Stomach (tissue), 9 donors: Measurements from ENCODE around the gene SIN3B. TPM values are rescaled to one million over a fixed set of nuclear protein-coding genes. Genes with fewer than 3 reads are reported as not detected.

ENCODE experiments used
- DNase-seq, 2 donors: peaks; one replicate each; pipeline versions ENCODE4 v3.0.0 to v3.0.0-alpha.2; 2013 to 2019
- H3K27ac ChIP-seq, 5 donors: fragments of 200-600 bp in 4 of 5; sonication (generic) in 4 of 5; one replicate each; pipeline ENCODE4 v1.5.1; 2013 to 2019; ENCODE audit warnings: mild to moderate bottlenecking in 1 of 5, moderate library complexity in 1 of 5
- H3K27me3 ChIP-seq, 3 donors: fragments of 200-600 bp; sonication (generic); one replicate each; pipeline ENCODE4 v1.5.1; 2017 to 2019; ENCODE audit warnings: mixed run types in 1 of 3
- H3K36me3 ChIP-seq, 4 donors: fragments of 200-600 bp; sonication (generic); 1 replicate in 3 of 4; 2 replicates in 1 of 4; pipeline ENCODE4 v1.5.1; 2016 to 2019
- H3K4me1 ChIP-seq, 4 donors: fragments of 200-600 bp; sonication (generic); one replicate each; pipeline ENCODE4 v1.5.1; 2016 to 2019
- H3K4me3 ChIP-seq, 4 donors: fragments of 200-600 bp; sonication (generic) in 3 of 4; one replicate each; pipeline ENCODE4 v1.5.1; 2016 to 2019; ENCODE audit warnings: mild to moderate bottlenecking in 1 of 4
- H3K9me3 ChIP-seq, 4 donors: fragments of 200-600 bp; sonication (generic); one replicate each; pipeline ENCODE4 v1.5.1; 2016 to 2019
- EP300 ChIP-seq: sonication (generic); formaldehyde crosslinking; IDR thresholded peaks from one replicate; pipeline ENCODE4 v1.6.1; 2017; ENCODE audit warnings: antibody characterized with exemption
- POLR2A ChIP-seq, 4 donors: fragments of 450-650 bp; IDR thresholded peaks; one replicate each; pipeline ENCODE4 v1.6.1; 2016; ENCODE audit warnings: antibody characterized with exemption in 4 of 4, control low read depth in 2 of 4, mild to moderate bottlenecking in 1 of 4, moderate library complexity in 1 of 4
- POLR2AphosphoS5 ChIP-seq, 3 donors: sonication (generic); formaldehyde crosslinking; IDR thresholded peaks; one replicate each; pipeline ENCODE4 v1.6.1; 2016; ENCODE audit warnings: antibody characterized with exemption in 3 of 3
- WGBS, 5 donors: extraction: QIAGEN DNeasy Blood & Tissue Kit in 3 of 5; methylation state at CpG; one replicate each; pipeline versions ENCODE4 v1.1.5 to v1.1.7; 2013 to 2018; 5-methylcytosine and 5-hydroxymethylcytosine counted together
- intact Hi-C: fragments of 100-400 bp; cut with DNase I; formaldehyde crosslinking; loops from one replicate; pipeline ENCODE4 v1.15.1; 2023; ENCODE audit warnings: low total_unique reads
- polyA plus RNA-seq, 3 donors: library from polyadenylated mRNA; stranded (reverse); fragments of 200-250 nt; gene quantifications; one replicate each; pipeline ENCODE4 v1.2.3, GENCODE V29; 2013
- small RNA-seq, 4 donors: library from RNA; depleted of rRNA; stranded (forward); fragments of <200 nt; gene quantifications; one replicate each; pipeline ENCODE3, GENCODE V24; 2016
- total RNA-seq, 5 donors: library from RNA; depleted of rRNA; stranded (reverse); fragments of >200 nt; gene quantifications; one replicate each; pipeline versions ENCODE4 v1.1.0 to v1.2.3, GENCODE V29; 2014 to 2016
- TF ChIP-seq, protein P1 (sequence below), 7 experiments: fragments of 450-650 bp in 4 of 7; fragments of 200-600 bp in 3 of 7; sonication (generic) in 3 of 7; IDR thresholded peaks; one replicate each; pipeline ENCODE4 v1.5.1; 2016 to 2019; ENCODE audit warnings: antibody characterized with exemption in 7 of 7, control low read depth in 2 of 7, mild to moderate bottlenecking in 1 of 7
- donor health status: healthy with polysubstance abuse.
- donor health status: Bipolar disorder and iron deficiency.
- donor health status: healthy.

Gene SIN3B
- total and polyA plus RNA-seq, 8 donors = 9.2 to 566 (median 62.4) TPM

- H3K36me3 ChIP-seq = no peaks in the 10 kb centered on the region
- H3K4me3 ChIP-seq = no peak overlapping the region
- DNase-seq = no peak
- peaks cover 4 to 25% (median 22%) of the 10 kb centered on the region in 4 donors for H3K9me3 ChIP-seq
- WGBS, 5 donors = 84 to 95% (median 93%) methylated on average over 13 of the region's 13 CpGs
- no peaks in the 10 kb centered on the region for H3K4me1 ChIP-seq
- no peak overlapping the region for H3K27ac ChIP-seq
- TF ChIP-seq EP300 (no peak), POLR2AphosphoS5 (IDR thresholded peaks at IDR 0.05) (no peak), POLR2A (IDR thresholded peaks at IDR 0.05) (no peak)
- TF ChIP-seq, protein P1, sequence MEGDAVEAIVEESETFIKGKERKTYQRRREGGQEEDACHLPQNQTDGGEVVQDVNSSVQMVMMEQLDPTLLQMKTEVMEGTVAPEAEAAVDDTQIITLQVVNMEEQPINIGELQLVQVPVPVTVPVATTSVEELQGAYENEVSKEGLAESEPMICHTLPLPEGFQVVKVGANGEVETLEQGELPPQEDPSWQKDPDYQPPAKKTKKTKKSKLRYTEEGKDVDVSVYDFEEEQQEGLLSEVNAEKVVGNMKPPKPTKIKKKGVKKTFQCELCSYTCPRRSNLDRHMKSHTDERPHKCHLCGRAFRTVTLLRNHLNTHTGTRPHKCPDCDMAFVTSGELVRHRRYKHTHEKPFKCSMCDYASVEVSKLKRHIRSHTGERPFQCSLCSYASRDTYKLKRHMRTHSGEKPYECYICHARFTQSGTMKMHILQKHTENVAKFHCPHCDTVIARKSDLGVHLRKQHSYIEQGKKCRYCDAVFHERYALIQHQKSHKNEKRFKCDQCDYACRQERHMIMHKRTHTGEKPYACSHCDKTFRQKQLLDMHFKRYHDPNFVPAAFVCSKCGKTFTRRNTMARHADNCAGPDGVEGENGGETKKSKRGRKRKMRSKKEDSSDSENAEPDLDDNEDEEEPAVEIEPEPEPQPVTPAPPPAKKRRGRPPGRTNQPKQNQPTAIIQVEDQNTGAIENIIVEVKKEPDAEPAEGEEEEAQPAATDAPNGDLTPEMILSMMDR (IDR thresholded peaks at IDR 0.05) = no peak
- H3K27me3 ChIP-seq = peaks cover 0 to under 1% (median 0%) of the 10 kb centered on the region in 3 donors
- intact Hi-C loops = no loop called here
These were observed 93.8 kb downstream of the SIN3B start for GRCh38 chr19:16922949-16923348.

GRCh38 chr19:16927883-16928282, 98.7 kb downstream of the SIN3B start:
- WGBS, 5 donors = 91 to 96% (median 94%) methylated on average over 10 to 13 of the region's 13 CpGs
- Histone ChIP-seq H3K27me3 (peaks cover 0 to 11% (median 0%) of the 10 kb centered on the region in 3 donors), H3K27ac (no peak overlapping the region), H3K9me3 (peaks cover 4 to 14% (median 11%) of the 10 kb centered on the region in 4 donors), H3K4me3 (no peak overlapping the region), H3K4me1 (no peaks in the 10 kb centered on the region), H3K36me3 (no peaks in the 10 kb centered on the region)
- no peak for DNase-seq
- TF ChIP-seq, protein P1 (IDR thresholded peaks at IDR 0.05) = no peak
- TF ChIP-seq EP300 (no peak), POLR2AphosphoS5 (IDR thresholded peaks at IDR 0.05) (no peak), POLR2A (IDR thresholded peaks at IDR 0.05) (no peak)
- intact Hi-C loops = no loop called here

DNA sequence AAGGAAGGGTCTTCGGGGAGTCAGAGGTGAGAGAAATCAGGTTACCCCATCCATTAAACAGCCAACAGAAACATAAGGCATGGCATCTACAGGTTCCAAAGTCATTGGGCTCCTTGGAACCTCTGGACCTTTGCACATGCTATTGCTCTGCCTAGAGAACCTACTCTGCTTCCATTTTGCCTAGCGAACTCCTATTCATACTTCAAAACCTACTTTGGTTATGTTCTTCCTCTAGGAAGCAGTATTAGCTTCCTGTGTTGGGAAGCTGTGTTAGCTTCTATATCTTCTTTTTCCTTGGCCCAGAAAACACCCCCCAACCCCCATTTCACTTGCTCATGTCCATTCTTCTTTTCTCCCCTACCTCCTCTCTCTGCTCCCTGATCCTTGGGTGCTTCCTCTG, 99.2 kb downstream of the SIN3B start:
- H3K4me3 ChIP-seq = no peak overlapping the region
- no peaks in the 10 kb centered on the region for H3K4me1 ChIP-seq
- TF ChIP-seq POLR2A (IDR thresholded peaks at IDR 0.05) = no peak
- TF ChIP-seq EP300 = no peak
- TF ChIP-seq, protein P1 (IDR thresholded peaks at IDR 0.05) = no peak
- TF ChIP-seq POLR2AphosphoS5 (IDR thresholded peaks at IDR 0.05) = no peak
- DNase-seq = no peak
- no peaks in the 10 kb centered on the region for H3K36me3 ChIP-seq
- intact Hi-C loops = no loop called here
- peaks cover 4 to 17% (median 12%) of the 10 kb centered on the region in 4 donors for H3K9me3 ChIP-seq
- WGBS, 5 donors = 94 to 100% (median 98%) methylated on average over 2 of the region's 2 CpGs
- H3K27me3 ChIP-seq = peaks cover 0 to 11% (median 0%) of the 10 kb centered on the region in 3 donors
- no peak overlapping the region for H3K27ac ChIP-seq

DNA sequence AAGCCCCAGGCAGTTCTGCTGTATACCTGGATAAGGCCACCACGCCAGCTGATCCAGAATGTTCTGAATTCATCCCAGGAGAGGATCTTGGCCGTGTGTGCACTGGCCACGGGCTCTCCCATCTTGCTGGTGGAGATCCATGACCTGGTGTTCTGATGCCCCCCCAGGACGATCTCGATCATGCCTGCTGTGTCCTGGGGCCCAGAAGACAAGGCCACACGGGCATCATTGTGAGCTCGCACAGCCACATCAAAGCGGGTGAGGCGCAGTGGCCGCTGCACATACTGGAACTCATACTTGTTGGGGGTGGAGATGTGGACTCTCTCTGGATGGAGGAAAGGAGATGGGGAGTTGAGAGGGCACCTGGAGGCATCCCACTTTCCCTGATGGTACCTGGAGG, 99.7 kb downstream of the SIN3B start:
- Histone ChIP-seq H3K4me1 (no peaks in the 10 kb centered on the region), H3K36me3 (no peaks in the 10 kb centered on the region), H3K27me3 (peaks cover 0 to 11% (median 0%) of the 10 kb centered on the region in 3 donors), H3K4me3 (no peak overlapping the region), H3K9me3 (peaks cover 4 to 23% (median 15%) of the 10 kb centered on the region in 4 donors), H3K27ac (no peak overlapping the region)
- DNase-seq = no peak
- TF ChIP-seq POLR2A (IDR thresholded peaks at IDR 0.05) (no peak), EP300 (no peak), POLR2AphosphoS5 (IDR thresholded peaks at IDR 0.05) (no peak)
- TF ChIP-seq, protein P1 (IDR thresholded peaks at IDR 0.05) = no peak
- intact Hi-C loops = no loop called here
- 92 to 95% (median 92%) methylated on average over 5 to 10 of the region's 10 CpGs for WGBS, 5 donors

Small RNA genes within 50 kb of the gene (small RNA-seq; reads per million reads assigned to genes)
- 0 reads per million in 4 donors for gene AC008737.3
- gene RN7SL823P = 0 reads per million in 4 donors
- gene RN7SL835P = 0 reads per million in 4 donors

Other genes with a start within 250 kb of the SIN3B start
- 10 to 100 TPM in 2 of 5 donors, 1 to 10 TPM in 2, under 1 TPM in 1; 0.58 to 41.7 (median 6.2) TPM for gene MED26, start 201.2 kb upstream of the SIN3B start, total RNA-seq
- gene MED26, start 201.2 kb upstream of the SIN3B start, polyA plus RNA-seq = 1 to 10 TPM; 2.9 to 4.8 (median 3.8) TPM
- 100 to 1,000 TPM in 2 of 5 donors, 10 to 100 TPM in 3; 35.9 to 224 (median 93.4) TPM for gene SMIM7, start 169.3 kb upstream of the SIN3B start, total RNA-seq
- gene SMIM7, start 169.3 kb upstream of the SIN3B start, polyA plus RNA-seq = 100 to 1,000 TPM in 1 of 3 donors, 10 to 100 TPM in 2; 78.3 to 106 (median 83.0) TPM
- gene TMEM38A, start 168.3 kb upstream of the SIN3B start, total RNA-seq = 10 to 100 TPM in 2 of 5 donors, 1 to 10 TPM in 2, under 1 TPM in 1; 0.58 to 69.4 (median 8.9) TPM
- gene TMEM38A, start 168.3 kb upstream of the SIN3B start, polyA plus RNA-seq = 10 to 100 TPM in 1 of 3 donors, 1 to 10 TPM in 2; 5.2 to 13.6 (median 6.3) TPM
- 1 to 10 TPM in 2 of 5 donors, under 1 TPM in 3; 0.55 to 7.0 (median 0.87) TPM for gene NWD1, start 109.6 kb upstream of the SIN3B start, total RNA-seq
- under 1 TPM; 0.44 to 0.76 (median 0.68) TPM for gene NWD1, start 109.6 kb upstream of the SIN3B start, polyA plus RNA-seq
- gene F2RL3, start 59.6 kb downstream of the SIN3B start, total RNA-seq = 1 to 10 TPM in 3 of 5 donors, under 1 TPM in 1, not detected in 1; 0.58 to 6.8 (median 2.8) TPM
- 1 to 10 TPM; 1.4 to 3.0 (median 1.8) TPM for gene F2RL3, start 59.6 kb downstream of the SIN3B start, polyA plus RNA-seq
- 100 to 1,000 TPM in 1 of 5 donors, 10 to 100 TPM in 3, under 1 TPM in 1; 0.43 to 221 (median 13.2) TPM for gene CPAMD8, start 197.4 kb downstream of the SIN3B start, total RNA-seq
- 1 to 10 TPM; 2.1 to 6.6 (median 2.3) TPM for gene CPAMD8, start 197.4 kb downstream of the SIN3B start, polyA plus RNA-seq
- 10 to 100 TPM in 1 of 5 donors, 1 to 10 TPM in 3, under 1 TPM in 1; 0.45 to 27.2 (median 8.3) TPM for gene HAUS8, start 246.1 kb downstream of the SIN3B start, total RNA-seq
- gene HAUS8, start 246.1 kb downstream of the SIN3B start, polyA plus RNA-seq = 10 to 100 TPM in 1 of 3 donors, 1 to 10 TPM in 2; 9.2 to 11.9 (median 9.4) TPM
- 100 to 1,000 TPM in 3 of 5 donors, 10 to 100 TPM in 2; 43.0 to 265 (median 156) TPM for gene MYO9B, start 246.4 kb downstream of the SIN3B start, total RNA-seq
- 10 to 100 TPM; 30.2 to 35.6 (median 30.6) TPM for gene MYO9B, start 246.4 kb downstream of the SIN3B start, polyA plus RNA-seq